ENCODE results near the gene ERG28. TPM values are rescaled to one million over a fixed set of nuclear protein-coding genes. Genes with fewer than 3 reads are reported as not detected.
"Not testable (repeated sequence)": the region's sequence is repeated elsewhere in the genome, so short reads cannot be mapped to it uniquely, and the experiment has no call there.

Gene ERG28
- total and polyA plus RNA-seq, 7 experiments from 2014 or later = 7.6 to 37.1 (median 13.2) TPM

- H3K36me3 Mint-ChIP-seq = peaks cover under 1 to 31% (median 17%) of the 10 kb centered on the region in 5 donors
- Histone ChIP-seq H3K4me1 (ENCODE audit: control insufficient read depth in 2 of 2, insufficient read depth in 2 of 2, low read length in 2 of 2) (no peaks in the 10 kb centered on the region), H3K27ac (ENCODE audit: low read depth, low read length) (no peak overlapping the region), H3K9me3 (ENCODE audit: control insufficient read depth in 2 of 3, low read length in 3 of 3) (no peaks in the 10 kb centered on the region), H3K4me3 (ENCODE audit: low read length) (no peak overlapping the region), H3K27me3 (ENCODE audit: control insufficient read depth in 2 of 2, insufficient read depth in 2 of 2, low read length in 2 of 2) (no peaks in the 10 kb centered on the region), H3K36me3 (ENCODE audit: control insufficient read depth in 2 of 3, insufficient read depth in 3 of 3, low read length in 3 of 3) (no peaks in the 10 kb centered on the region)
- ChIA-PET CTCF (no interaction called here), POLR2A (no interaction called here)
- intact Hi-C loops (cut with micrococcal nuclease) = no loop called here
- H3K9me3 Mint-ChIP-seq = peaks cover 0 to 23% (median 6%) of the 10 kb centered on the region in 11 donors
- H3K27me3 Mint-ChIP-seq = no peaks in the 10 kb centered on the region
- no peak overlapping the region for H3K4me3 Mint-ChIP-seq
- no peak overlapping the region for H3K27ac Mint-ChIP-seq
- H3K4me1 Mint-ChIP-seq = peaks cover 0 to 7% (median 0%) of the 10 kb centered on the region in 7 donors
- ATAC-seq = no peak
- no peak for DNase-seq
Measured at GRCh38 chr14:75607842-75608640, 52.6 kb downstream of the ERG28 start.

DNA sequence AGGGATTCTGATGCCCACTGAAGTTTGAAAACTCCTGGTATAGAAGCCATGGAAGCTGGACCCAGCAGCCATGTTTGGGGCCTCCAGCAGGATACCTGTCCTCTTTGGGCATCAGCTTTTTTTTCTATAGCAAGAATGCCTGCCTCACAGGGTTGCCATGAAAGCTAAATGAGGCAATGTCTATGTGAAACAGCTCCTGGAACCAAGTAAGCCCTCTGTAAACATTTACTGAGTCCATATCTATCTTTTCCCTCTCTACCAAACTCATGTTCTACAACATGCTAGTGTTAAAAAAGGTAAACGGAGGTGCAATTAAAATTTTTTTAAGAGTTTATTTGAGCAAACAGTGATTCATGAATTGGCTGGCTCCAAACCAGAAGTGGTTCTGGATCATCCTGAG is 53.6 kb downstream of the ERG28 start:
- ATAC-seq (no peak), DNase-seq (no peak)
- Mint-ChIP-seq H3K9me3 (peaks cover 0 to 23% (median 6%) of the 10 kb centered on the region in 11 donors), H3K4me1 (peaks cover 0 to 7% (median 0%) of the 10 kb centered on the region in 7 donors), H3K4me3 (no peak overlapping the region), H3K27me3 (no peaks in the 10 kb centered on the region), H3K27ac (no peak overlapping the region), H3K36me3 (peaks cover 0 to 29% (median 12%) of the 10 kb centered on the region in 5 donors)
- H3K9me3 ChIP-seq (ENCODE audit: control insufficient read depth in 2 of 3, low read length in 3 of 3) = no peaks in the 10 kb centered on the region
- no peak overlapping the region for H3K4me3 ChIP-seq (ENCODE audit: low read length)
- H3K27ac ChIP-seq (ENCODE audit: low read depth, low read length) = no peak overlapping the region
- intact Hi-C loops (cut with micrococcal nuclease) = no loop called here
- no peaks in the 10 kb centered on the region for H3K27me3 ChIP-seq (ENCODE audit: control insufficient read depth in 2 of 2, insufficient read depth in 2 of 2, low read length in 2 of 2)
- CTCF ChIA-PET = interaction anchor here (1.0 kb wide), 1 partner anchor 9 kb away, joined by 3 read pairs; no protein-coding TSS in a partner anchor
- POLR2A ChIA-PET = no interaction called here
- no peaks in the 10 kb centered on the region for H3K36me3 ChIP-seq (ENCODE audit: control insufficient read depth in 2 of 3, insufficient read depth in 3 of 3, low read length in 3 of 3)
- H3K4me1 ChIP-seq (ENCODE audit: control insufficient read depth in 2 of 2, insufficient read depth in 2 of 2, low read length in 2 of 2) = no peaks in the 10 kb centered on the region

DNA sequence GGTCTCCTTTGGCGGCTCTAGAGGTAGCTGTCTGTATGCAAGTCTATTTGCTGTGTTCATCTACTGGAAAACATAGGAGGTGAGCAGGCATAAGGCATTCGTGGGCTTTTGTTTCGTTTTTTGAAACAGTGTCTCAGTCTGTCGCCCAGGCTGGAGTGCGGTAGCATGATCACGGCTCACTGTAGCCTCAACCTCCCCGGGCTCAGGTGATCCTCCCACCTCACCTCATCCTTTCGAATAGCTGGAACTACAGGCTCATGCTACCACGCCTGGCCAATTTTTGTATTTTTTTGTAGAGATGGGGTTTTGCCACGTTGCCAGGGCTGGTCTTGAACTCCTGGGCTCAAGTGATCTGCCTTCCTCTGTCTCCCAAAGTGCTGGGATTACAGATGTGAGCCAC is 54.8 kb downstream of the ERG28 start:
- peaks cover 0 to 29% (median 12%) of the 10 kb centered on the region in 5 donors for H3K36me3 Mint-ChIP-seq
- H3K27ac Mint-ChIP-seq = no peak overlapping the region
- no peaks in the 10 kb centered on the region for H3K9me3 ChIP-seq (ENCODE audit: control insufficient read depth in 2 of 3, low read length in 3 of 3)
- DNase-seq (no peak), ATAC-seq (no peak)
- intact Hi-C loops (cut with micrococcal nuclease) = no loop called here
- peaks cover 0 to 7% (median 0%) of the 10 kb centered on the region in 7 donors for H3K4me1 Mint-ChIP-seq
- no peaks in the 10 kb centered on the region for H3K4me1 ChIP-seq (ENCODE audit: control insufficient read depth in 2 of 2, insufficient read depth in 2 of 2, low read length in 2 of 2)
- POLR2A ChIA-PET = no interaction called here
- H3K27me3 Mint-ChIP-seq = no peaks in the 10 kb centered on the region
- no peak overlapping the region for H3K4me3 Mint-ChIP-seq
- H3K36me3 ChIP-seq (ENCODE audit: control insufficient read depth in 2 of 3, insufficient read depth in 3 of 3, low read length in 3 of 3) = no peaks in the 10 kb centered on the region
- no peak overlapping the region for H3K4me3 ChIP-seq (ENCODE audit: low read length)
- CTCF ChIA-PET = interaction anchor here (1.1 kb wide), 1 partner anchor 29 kb away, joined by 3 read pairs; no protein-coding TSS in a partner anchor
- H3K9me3 Mint-ChIP-seq = peaks cover 0 to 23% (median 6%) of the 10 kb centered on the region in 11 donors
- H3K27me3 ChIP-seq (ENCODE audit: control insufficient read depth in 2 of 2, insufficient read depth in 2 of 2, low read length in 2 of 2) = no peaks in the 10 kb centered on the region
- H3K27ac ChIP-seq (ENCODE audit: low read depth, low read length) = no peak overlapping the region

- no peak for DNase-seq
- intact Hi-C loops (cut with micrococcal nuclease) = no loop called here
Measured at GRCh38 chr14:75604979-75605851, 55.5 kb downstream of the ERG28 start.

GRCh38 chr14:75602503-75602902 is 58.2 kb downstream of the ERG28 start:
- Mint-ChIP-seq H3K36me3 (peaks cover 0 to 9% (median 7%) of the 10 kb centered on the region in 5 donors), H3K27ac (no peak overlapping the region), H3K4me3 (no peak overlapping the region), H3K27me3 (no peaks in the 10 kb centered on the region), H3K9me3 (peaks cover 0 to 5% (median 3%) of the 10 kb centered on the region in 11 donors), H3K4me1 (peaks cover 0 to 7% (median 0%) of the 10 kb centered on the region in 7 donors)
- Histone ChIP-seq H3K27me3 (ENCODE audit: control insufficient read depth in 2 of 2, insufficient read depth in 2 of 2, low read length in 2 of 2) (no peaks in the 10 kb centered on the region), H3K4me3 (ENCODE audit: low read length) (no peak overlapping the region), H3K4me1 (ENCODE audit: control insufficient read depth in 2 of 2, insufficient read depth in 2 of 2, low read length in 2 of 2) (no peaks in the 10 kb centered on the region), H3K36me3 (ENCODE audit: control insufficient read depth in 2 of 3, insufficient read depth in 3 of 3, low read length in 3 of 3) (no peaks in the 10 kb centered on the region), H3K27ac (ENCODE audit: low read depth, low read length) (no peak overlapping the region), H3K9me3 (ENCODE audit: control insufficient read depth in 2 of 3, low read length in 3 of 3) (no peaks in the 10 kb centered on the region)
- ChIA-PET CTCF (no interaction called here), POLR2A (no interaction called here)
- no peak for ATAC-seq
- DNase-seq = no peak
- intact Hi-C loops (cut with micrococcal nuclease) = no loop called here

More at GRCh38 chr14:75604979-75605851, 55.5 kb downstream of the ERG28 start:
- peaks cover 0 to 7% (median 0%) of the 10 kb centered on the region in 7 donors for H3K4me1 Mint-ChIP-seq
- H3K27me3 Mint-ChIP-seq = no peaks in the 10 kb centered on the region
- peaks cover 0 to 23% (median 12%) of the 10 kb centered on the region in 5 donors for H3K36me3 Mint-ChIP-seq
- H3K27ac ChIP-seq (ENCODE audit: low read depth, low read length) = no peak overlapping the region
- H3K9me3 ChIP-seq (ENCODE audit: control insufficient read depth in 2 of 3, low read length in 3 of 3) = no peaks in the 10 kb centered on the region
- POLR2A ChIA-PET = no interaction called here
- CTCF ChIA-PET = no interaction called here
- no peaks in the 10 kb centered on the region for H3K4me1 ChIP-seq (ENCODE audit: control insufficient read depth in 2 of 2, insufficient read depth in 2 of 2, low read length in 2 of 2)
- H3K27ac Mint-ChIP-seq = no peak overlapping the region
- H3K27me3 ChIP-seq (ENCODE audit: control insufficient read depth in 2 of 2, insufficient read depth in 2 of 2, low read length in 2 of 2) = no peaks in the 10 kb centered on the region
- H3K4me3 ChIP-seq (ENCODE audit: low read length) = no peak overlapping the region
- peaks cover 0 to 23% (median 6%) of the 10 kb centered on the region in 11 donors for H3K9me3 Mint-ChIP-seq
- no peaks in the 10 kb centered on the region for H3K36me3 ChIP-seq (ENCODE audit: control insufficient read depth in 2 of 3, insufficient read depth in 3 of 3, low read length in 3 of 3)
- ATAC-seq = peak; percentile 66
- no peak overlapping the region for H3K4me3 Mint-ChIP-seq

GRCh38 chr14:75601061-75601460 is 59.6 kb downstream of the ERG28 start:
- POLR2A ChIA-PET; H3K9me3 Mint-ChIP-seq; H3K27ac ChIP-seq (ENCODE audit: low read depth, low read length); H3K27me3 ChIP-seq (ENCODE audit: control insufficient read depth in 2 of 2, insufficient read depth in 2 of 2, low read length in 2 of 2); H3K27me3 Mint-ChIP-seq; H3K9me3 ChIP-seq (ENCODE audit: control insufficient read depth in 2 of 3, low read length in 3 of 3); CTCF ChIA-PET; intact Hi-C loops (cut with micrococcal nuclease); H3K36me3 ChIP-seq (ENCODE audit: control insufficient read depth in 2 of 3, insufficient read depth in 3 of 3, low read length in 3 of 3); ATAC-seq; H3K27ac Mint-ChIP-seq; H3K36me3 Mint-ChIP-seq; H3K4me3 ChIP-seq (ENCODE audit: low read length); H3K4me1 ChIP-seq (ENCODE audit: control insufficient read depth in 2 of 2, insufficient read depth in 2 of 2, low read length in 2 of 2); DNase-seq; H3K4me3 Mint-ChIP-seq: not testable (repeated sequence)
- H3K4me1 Mint-ChIP-seq = peaks cover 0 to 11% (median 0%) of the 10 kb centered on the region in 7 donors
